Choroid plexus epithelial cell (primary cell): ENCODE results near the gene CNTN5.

ENCODE experiments used
- DNase-seq: peaks from one replicate; pipeline ENCODE4 v3.0.0-alpha.2; 2010; ENCODE audit warnings: low read depth
- H3K4me3 ChIP-seq: 2 replicates; pipeline ENCODE4 v1.5.1; 2011; ENCODE audit warnings: low read depth, mild to moderate bottlenecking, control low read depth, low read length, moderate library complexity
- TF ChIP-seq, protein P1 (sequence below): conservative IDR thresholded peaks from 2 replicates; pipeline ENCODE4 v1.5.1; 2011; ENCODE audit warnings: low read depth, mild to moderate bottlenecking, control low read depth, inconsistent platforms, low read length, moderate library complexity

Gene CNTN5

DNA sequence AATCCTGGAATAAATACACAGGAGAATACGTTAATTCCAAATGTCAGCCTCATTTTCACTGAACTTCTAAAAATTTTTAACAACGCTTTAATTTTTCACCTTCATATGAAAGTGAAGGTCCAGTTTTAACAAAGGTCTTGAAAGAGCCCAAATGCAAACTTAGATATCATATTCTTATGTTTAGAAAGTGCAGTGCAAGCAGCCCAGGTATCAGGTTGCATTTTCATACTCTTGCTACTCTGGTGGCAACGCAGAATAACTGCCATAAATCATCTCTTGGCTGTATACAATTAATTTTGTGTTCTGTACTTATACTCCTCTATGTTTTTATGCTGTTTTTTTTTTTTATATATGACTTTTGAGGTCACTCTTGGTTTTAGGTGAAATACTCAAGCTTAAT, 1169.6 kb downstream of the CNTN5 start:
- TF ChIP-seq, protein P1, sequence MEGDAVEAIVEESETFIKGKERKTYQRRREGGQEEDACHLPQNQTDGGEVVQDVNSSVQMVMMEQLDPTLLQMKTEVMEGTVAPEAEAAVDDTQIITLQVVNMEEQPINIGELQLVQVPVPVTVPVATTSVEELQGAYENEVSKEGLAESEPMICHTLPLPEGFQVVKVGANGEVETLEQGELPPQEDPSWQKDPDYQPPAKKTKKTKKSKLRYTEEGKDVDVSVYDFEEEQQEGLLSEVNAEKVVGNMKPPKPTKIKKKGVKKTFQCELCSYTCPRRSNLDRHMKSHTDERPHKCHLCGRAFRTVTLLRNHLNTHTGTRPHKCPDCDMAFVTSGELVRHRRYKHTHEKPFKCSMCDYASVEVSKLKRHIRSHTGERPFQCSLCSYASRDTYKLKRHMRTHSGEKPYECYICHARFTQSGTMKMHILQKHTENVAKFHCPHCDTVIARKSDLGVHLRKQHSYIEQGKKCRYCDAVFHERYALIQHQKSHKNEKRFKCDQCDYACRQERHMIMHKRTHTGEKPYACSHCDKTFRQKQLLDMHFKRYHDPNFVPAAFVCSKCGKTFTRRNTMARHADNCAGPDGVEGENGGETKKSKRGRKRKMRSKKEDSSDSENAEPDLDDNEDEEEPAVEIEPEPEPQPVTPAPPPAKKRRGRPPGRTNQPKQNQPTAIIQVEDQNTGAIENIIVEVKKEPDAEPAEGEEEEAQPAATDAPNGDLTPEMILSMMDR = no peak
- no peak overlapping the region for H3K4me3 ChIP-seq
- DNase-seq = no peak

DNA sequence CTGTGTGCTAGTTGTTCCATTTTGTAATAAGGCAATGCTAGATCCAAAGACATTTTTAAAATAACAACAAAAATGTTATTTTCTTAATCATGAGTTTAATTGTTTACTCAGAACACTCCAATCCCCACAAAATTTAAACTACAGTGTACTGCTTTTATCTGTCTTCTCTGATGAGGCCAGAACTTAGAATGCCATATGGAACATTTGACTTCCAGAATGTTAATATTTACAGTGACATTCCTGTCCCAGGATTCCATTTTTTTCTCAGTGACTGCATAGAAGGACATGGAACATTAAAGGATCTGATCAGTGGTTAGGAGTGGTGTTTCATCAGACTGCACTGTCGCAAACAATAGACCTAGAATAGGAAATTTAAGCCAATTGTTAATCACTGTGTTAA, 1171.4 kb downstream of the CNTN5 start:
- H3K4me3 ChIP-seq = no peak overlapping the region
- TF ChIP-seq, protein P1 = no peak
- no peak for DNase-seq

DNA sequence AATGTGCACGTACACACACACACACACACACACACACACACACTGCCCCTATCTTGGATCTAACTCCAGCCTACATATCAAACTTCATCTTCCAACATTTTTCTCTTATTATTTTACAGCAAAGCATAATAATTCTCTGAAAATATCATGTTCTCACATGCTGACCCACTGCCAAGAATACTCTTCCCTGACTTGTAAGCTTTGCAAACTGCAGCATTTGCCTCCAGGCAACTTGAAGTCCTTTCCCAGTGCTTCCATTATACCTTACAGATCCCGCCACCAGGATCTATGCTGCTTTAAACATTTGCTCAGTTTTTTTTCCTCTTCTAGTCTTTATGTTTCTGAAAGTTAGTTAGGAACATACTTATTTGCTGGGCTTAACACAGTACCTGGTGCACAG, 1183.0 kb downstream of the CNTN5 start:
- TF ChIP-seq, protein P1 = no peak
- no peak overlapping the region for H3K4me3 ChIP-seq
- DNase-seq = no peak

GRCh38 chr11:100205926-100206325, 1185.2 kb downstream of the CNTN5 start:
- TF ChIP-seq, protein P1 = no peak
- no peak for DNase-seq
- H3K4me3 ChIP-seq = no peak overlapping the region

DNA sequence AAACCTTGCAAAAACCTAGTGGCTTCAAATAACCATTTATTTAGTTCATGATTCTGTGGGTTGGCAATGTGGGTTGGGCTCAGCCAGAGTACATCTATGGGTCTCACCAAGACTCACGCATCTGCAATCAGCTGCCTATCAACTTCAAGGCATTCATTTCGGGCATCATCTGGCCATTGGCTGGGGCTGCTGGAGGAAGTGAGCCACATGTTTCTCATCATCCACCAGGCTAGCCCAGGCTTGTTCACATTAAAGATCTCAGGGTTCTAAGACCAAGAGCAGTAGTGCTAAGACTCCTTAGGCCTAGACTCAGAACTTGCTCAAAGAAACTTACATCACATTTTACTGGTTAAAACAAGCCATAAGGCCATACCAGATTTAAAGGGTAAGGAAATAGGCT, 1187.5 kb downstream of the CNTN5 start:
- no peak overlapping the region for H3K4me3 ChIP-seq
- TF ChIP-seq, protein P1 = no peak
- DNase-seq = no peak

GRCh38 chr11:100214791-100215190, 1194.0 kb downstream of the CNTN5 start:
- TF ChIP-seq, protein P1 = no peak
- H3K4me3 ChIP-seq = no peak overlapping the region
- DNase-seq = no peak

DNA sequence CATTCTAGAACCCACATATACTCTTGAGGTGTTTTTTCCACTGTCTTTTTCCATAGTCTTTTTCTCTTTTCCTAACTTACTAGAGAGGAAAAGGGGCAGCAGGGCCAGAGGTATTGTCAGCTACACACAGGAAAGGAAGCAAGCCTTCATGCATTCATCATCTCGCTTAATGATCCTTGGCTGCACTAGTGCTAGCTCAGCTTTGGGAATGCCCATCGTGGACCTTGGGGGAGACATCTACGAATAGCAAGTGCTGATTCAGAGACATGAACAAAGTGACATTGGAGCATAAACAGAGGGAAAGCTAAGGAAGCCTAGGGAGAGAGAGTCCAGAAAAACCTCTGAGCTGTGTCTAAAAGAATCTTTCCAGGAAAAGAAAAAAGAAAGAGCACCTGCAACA, 1200.1 kb downstream of the CNTN5 start:
- TF ChIP-seq, protein P1 = no peak
- DNase-seq = no peak
- H3K4me3 ChIP-seq = no peak overlapping the region
